ENCODE data around the gene GLUD1. TPM values are rescaled to one million over a fixed set of nuclear protein-coding genes. Genes with fewer than 3 reads are reported as not detected.
"Not testable (repeated sequence)": the region's sequence is repeated elsewhere in the genome, so short reads cannot be mapped to it uniquely, and the experiment has no call there.

The GLUD1 gene
- total RNA-seq, 1 experiment from 2014 or later, result 149 TPM

GRCh38 chr10:87090779-87091178, 3.9 kb downstream of the GLUD1 start:
- DNase-seq (ENCODE audit: low read depth), result no peak

- no peak for DNase-seq (ENCODE audit: low read depth)
Observed at GRCh38 chr10:87089746-87090145, 4.9 kb downstream of the GLUD1 start.

- no peak for DNase-seq (ENCODE audit: low read depth)
Observed at GRCh38 chr10:87085537-87085936, 9.1 kb downstream of the GLUD1 start.

- peak; percentile 90 for DNase-seq (ENCODE audit: low read depth)
Observed at GRCh38 chr10:87084291-87084782, 10.3 kb downstream of the GLUD1 start.

- peak; percentile 82 for DNase-seq (ENCODE audit: low read depth)
Observed at GRCh38 chr10:87083576-87084290, 10.9 kb downstream of the GLUD1 start.

- peak; percentile 91 for DNase-seq (ENCODE audit: low read depth)
Observed at GRCh38 chr10:87082219-87082618, 12.4 kb downstream of the GLUD1 start.

GRCh38 chr10:87081574-87081973, 13.1 kb downstream of the GLUD1 start:
- DNase-seq (ENCODE audit: low read depth), result not testable (repeated sequence)

GRCh38 chr10:87080621-87081020, 14.0 kb downstream of the GLUD1 start:
- DNase-seq (ENCODE audit: low read depth), result not testable (repeated sequence)

GRCh38 chr10:87079106-87079836, 15.4 kb downstream of the GLUD1 start:
- DNase-seq (ENCODE audit: low read depth), result no peak

GRCh38 chr10:87076421-87076820, 18.2 kb downstream of the GLUD1 start:
- DNase-seq (ENCODE audit: low read depth), result not testable (repeated sequence)

- DNase-seq (ENCODE audit: low read depth), result no peak
Observed at GRCh38 chr10:87072449-87072848, 22.2 kb downstream of the GLUD1 start.

GRCh38 chr10:87068281-87068680, 26.4 kb downstream of the GLUD1 start:
- no peak for DNase-seq (ENCODE audit: low read depth)

GRCh38 chr10:87066865-87067264, 27.8 kb downstream of the GLUD1 start:
- DNase-seq (ENCODE audit: low read depth), result no peak

- no peak for DNase-seq (ENCODE audit: low read depth)
Observed at GRCh38 chr10:87066178-87066577, 28.5 kb downstream of the GLUD1 start.

- no peak for DNase-seq (ENCODE audit: low read depth)
Observed at GRCh38 chr10:87064651-87065050, 30.0 kb downstream of the GLUD1 start.

GRCh38 chr10:87060280-87060928, 34.2 kb downstream of the GLUD1 start:
- DNase-seq (ENCODE audit: low read depth), result no peak

- DNase-seq (ENCODE audit: low read depth), result no peak
Observed at GRCh38 chr10:87059401-87059800, 35.2 kb downstream of the GLUD1 start.

GRCh38 chr10:87058171-87058570, 36.5 kb downstream of the GLUD1 start:
- no peak for DNase-seq (ENCODE audit: low read depth)

- DNase-seq (ENCODE audit: low read depth), result peak; percentile 17
Observed at GRCh38 chr10:87054373-87055295, 40.0 kb downstream of the GLUD1 start.

- no peak for DNase-seq (ENCODE audit: low read depth)
Observed at GRCh38 chr10:87053577-87054181, 41.0 kb downstream of the GLUD1 start.

- DNase-seq (ENCODE audit: low read depth), result no peak
Observed at GRCh38 chr10:87053111-87053510, 41.5 kb downstream of the GLUD1 start.
